HG03095 (cell line): ENCODE measurements around the gene GABRA4.
A peak's percentile ranks its signal among the peaks of the same experiment; 100 is the strongest.

ENCODE experiments used
- ATAC-seq: cut with Tn5 transposase; IDR thresholded peaks from one replicate; pipeline ENCODE4 v1.9.1; 2021; ENCODE audit warnings: moderate library complexity; ENCODE audit not compliant: unreplicated experiment

GABRA4 gene

DNA sequence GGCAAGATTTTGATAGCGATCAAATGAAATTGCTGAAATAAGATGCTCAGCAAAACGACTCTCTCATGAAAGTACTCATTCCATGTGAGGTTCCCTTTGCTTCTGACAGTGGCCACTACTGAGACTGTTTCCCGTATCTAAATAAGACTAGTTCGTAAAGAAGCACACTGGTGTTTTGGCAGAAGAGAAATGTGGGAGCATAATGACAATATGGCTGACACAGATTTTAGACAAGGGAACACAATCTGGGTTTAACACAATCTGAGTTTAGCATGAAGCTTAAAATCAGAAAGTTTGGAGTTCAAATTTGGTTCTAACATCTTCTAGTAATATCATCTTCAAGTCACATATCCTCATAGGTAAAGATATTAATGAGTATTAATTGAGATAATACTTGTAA is 13.7 kb downstream of the GABRA4 start:
- no peak for ATAC-seq

DNA sequence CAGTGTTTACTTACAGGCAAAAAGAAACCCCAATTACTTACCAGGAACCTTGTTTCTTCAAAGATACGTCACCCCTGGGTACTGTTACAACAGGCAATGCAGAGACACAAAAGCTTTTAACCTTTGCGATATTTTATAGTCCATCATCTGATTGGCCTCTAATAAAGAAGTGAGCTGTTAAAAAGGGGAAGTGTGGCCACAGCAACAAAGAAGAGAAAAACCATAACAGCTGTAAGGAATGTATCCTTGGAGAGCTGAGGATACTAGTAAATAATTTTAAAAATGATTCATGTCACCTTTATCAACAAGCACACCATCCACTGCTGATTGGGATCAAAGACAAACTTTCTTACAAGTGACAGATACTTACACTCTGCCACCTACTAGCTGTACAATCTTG is 14.1 kb downstream of the GABRA4 start:
- no peak for ATAC-seq

DNA sequence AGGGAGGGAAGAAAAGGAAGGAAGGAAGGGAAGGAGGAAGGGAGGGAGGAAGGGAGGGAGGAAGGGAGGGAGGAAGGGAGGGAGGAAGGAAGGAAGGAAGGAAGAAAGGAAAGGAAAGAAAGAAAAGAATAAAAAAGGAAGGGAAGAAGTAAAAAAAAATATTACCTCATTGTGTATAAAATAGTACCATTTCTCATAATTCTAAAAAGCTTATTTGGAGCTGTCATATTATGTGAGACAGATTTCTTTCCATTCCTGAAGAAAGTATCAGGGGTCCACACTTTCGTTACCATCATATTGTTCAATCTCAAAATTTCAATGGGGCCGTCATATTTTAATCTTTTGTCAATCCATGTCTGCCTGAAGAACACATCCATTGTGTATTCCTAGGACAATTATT is 16.1 kb downstream of the GABRA4 start:
- no peak for ATAC-seq

DNA sequence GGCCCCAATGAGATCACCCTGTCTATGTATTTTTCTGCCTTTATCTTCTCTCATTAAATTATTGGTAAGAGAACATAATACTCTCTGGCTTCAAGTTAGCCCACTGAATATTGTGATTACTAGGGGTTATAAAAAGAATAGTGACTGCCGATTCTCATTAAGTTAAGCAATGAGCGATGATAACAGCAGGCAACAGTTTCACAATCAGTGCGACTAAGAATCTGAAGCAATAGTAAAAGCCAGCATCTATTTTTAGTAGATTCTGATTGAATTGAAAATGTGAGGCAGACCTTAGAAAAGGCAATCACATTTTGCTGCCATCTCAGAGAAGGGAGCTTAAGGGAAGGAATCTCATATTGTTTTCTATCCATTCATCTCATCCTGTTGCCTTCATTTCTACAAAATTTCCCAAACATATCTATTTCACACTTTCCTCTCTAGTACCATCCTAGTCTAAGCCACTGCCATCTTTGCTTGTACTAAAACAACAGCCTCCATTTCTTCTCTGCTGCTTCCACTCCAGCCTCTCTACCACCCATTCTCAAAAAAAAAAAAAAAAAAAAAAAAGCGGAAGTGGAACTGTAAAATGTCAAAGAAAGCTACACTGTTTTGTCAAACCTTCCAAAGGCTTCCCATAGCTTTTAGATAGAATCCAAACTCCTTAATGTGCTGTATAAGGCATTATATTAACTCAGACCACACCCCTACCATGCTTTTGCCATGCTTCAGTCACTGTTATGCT is 17.4 kb downstream of the GABRA4 start:
- ATAC-seq: peak; percentile 69

DNA sequence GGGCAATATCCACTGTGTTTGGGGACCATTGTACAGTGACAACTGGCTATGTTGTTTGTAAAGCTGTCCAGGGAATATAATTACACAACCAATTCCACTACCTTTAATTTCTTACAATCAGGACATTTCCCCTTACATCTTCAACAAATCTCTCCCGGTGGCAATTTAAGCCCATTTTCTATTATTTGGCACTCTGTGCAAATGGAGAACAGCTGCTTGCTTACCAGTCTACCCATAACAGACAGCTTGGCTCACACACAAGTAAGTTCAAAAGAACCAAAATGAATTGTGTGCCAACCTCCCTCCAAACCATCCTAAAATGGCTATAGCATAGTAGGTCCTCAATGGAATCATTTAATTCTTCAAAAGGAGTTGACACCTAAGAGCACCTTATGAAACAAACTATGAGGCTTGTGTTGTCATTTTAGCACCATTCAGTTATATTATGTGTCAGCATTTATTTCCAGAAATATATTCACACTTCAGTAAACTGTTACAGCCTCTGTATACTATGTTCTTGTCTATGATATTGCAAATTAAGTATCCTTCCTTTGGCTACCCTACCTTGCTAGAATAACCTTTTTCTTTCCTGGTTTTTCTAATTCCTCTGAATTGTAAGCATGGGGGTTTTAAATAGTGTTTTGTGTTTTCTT is 18.4 kb downstream of the GABRA4 start:
- no peak for ATAC-seq

DNA sequence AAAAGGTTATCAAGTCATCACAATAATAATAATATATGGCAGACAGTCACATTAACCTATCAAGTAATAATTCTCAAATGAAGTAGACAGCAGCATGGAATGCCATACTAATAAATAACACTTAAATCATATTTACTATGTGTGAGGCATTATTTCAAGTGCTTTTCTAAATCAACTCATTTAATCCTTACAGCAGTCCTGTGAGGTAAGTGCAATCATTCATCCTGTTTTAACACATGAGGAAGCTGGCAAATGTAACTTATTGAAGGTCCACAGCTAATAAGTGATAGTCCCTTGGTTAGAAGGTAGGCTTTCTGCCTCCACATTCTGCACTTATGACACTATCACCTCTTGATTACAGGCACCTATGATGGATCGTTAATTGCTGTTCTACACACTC is 24.5 kb downstream of the GABRA4 start:
- ATAC-seq: no peak

DNA sequence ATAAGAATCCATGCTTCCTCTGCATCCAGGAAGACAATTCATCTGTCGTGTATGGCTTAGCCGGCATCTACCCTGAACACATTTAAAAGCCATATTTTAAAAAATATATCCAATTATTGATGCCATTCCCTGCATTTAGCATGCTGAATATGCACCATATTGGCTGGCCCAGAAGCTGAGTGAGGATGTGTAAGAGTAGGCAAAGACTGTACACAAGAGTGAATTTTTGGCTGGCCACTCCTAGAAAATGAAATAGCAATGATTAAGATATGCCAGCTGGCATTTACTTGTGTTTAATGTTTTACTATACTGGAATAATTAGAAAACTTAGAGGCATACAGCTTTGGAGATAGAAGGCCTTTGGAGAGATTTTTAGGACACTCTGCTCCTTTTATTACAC is 25.8 kb downstream of the GABRA4 start:
- no peak for ATAC-seq

DNA sequence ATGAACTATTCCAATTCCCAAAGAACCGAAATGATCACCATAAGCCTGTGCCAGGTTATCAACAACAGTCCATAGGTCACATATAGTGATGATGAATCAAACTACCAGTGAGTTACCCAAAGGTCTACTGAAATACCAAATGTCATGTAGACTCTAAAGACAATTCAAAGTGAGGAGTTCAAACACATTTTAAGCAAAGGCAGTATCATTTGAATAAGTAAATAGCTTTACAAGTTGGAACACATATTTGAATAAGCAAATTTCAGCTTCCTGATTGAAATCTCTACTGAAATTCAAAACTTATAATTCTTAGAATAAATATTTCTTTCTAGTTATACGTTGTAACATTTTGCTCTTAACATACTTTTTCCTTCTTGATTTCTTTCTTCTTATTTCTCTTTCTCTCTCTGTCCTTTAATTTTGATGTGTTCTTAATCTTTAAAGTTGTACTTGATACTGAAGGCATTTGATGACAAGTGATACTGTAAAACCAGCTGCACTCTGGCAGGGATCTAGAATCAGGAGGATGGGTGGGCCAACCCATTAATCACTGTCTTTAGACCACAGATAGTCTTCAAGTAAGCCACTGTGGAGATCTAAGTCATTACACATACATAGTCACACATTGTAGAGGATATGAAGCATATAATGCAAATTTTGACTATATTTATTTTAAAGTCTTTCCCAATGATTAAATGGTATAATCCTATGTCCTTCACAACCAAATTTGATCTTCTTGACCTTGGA is 34.5 kb downstream of the GABRA4 start:
- ATAC-seq: no peak

DNA sequence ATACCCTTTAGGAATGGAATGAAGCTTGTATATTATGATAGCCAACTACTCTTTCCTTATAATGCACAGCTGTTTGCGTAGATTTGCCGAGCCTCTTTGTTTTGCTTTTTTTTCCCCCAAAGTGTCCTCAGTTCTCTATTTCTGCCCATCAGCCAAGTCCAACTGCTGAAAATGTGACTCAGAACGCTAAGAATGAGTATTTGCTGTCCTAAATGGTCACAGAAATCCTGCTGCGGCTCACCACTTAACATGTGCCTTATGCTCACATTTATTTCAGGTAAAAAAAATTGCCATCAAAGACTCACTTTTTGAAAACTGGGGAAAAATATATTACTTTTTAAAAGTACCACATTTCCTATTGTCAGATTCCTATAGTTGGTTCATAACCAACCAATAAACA is 36.9 kb downstream of the GABRA4 start:
- no peak for ATAC-seq

DNA sequence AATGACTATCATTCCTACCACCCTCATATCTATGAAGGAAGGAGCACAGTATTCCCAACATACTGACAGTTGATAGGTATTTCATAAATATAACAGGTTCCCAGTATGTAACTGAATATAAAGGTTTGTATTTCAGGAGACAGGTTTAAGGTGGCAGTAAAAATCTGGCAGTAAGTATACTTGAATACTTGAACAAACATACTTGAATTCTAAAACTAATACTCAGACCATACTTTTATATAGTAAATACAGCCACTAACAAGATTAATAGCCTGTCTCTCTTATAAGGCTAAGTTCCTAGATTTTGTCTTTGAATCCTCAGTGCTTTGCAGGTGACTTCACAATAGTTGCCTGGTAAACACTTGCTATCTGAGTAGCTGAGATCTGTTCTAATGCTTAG is 37.8 kb downstream of the GABRA4 start:
- ATAC-seq: no peak

DNA sequence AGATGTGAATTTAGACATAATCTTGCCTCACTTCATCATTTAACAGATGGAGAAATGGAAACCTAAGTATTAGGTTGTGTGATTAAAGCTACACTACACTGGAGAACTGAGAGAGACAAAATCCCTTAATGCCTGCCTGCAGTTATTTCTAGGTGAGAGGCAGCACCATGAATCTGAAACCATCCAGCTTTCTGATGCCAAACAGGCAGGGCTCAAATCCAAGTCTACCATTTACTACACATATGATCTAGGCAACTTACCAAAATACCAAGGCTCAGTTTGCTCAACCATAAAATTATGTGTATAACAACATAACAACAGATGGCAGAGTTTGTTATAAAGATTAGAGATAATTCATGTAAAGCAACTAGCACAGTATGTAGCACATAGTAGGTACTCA is 38.7 kb downstream of the GABRA4 start:
- ATAC-seq: no peak

DNA sequence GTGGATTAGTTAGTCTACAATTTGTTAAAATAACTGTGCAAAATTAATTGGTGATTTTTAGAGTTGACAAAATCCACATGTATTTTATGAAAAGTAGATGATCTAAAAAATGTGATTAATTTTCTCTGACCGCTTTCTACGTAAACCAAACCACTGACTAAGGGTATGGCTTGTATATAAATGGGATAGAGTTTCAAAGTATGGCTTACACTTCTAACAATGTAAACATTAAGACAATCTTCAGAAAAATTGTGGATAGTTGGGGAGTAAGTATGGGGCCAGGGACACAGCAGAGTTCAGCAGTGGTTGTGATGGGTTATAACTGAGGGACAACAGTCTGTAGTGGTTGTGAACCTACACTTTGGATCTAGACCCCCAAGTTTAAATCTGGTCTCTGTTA is 39.8 kb downstream of the GABRA4 start:
- ATAC-seq: no peak

DNA sequence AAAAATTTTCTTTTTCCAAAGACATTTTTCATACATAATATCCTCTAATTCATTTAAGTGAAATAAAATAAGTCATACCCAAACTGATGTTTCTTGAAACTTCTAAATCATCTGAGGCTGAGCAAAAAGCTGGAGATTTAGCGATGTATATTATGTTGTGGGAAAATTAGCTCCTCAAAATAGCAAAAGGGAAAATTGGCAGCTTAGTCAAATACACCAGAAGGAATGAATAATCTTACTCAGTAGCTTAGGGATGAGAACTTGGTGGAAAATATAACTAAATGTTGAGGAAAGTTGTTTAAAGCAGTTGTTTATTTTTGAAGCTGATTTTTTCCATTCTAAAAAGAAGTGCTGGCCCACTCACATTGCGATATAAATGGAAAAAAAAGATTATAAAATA is 40.9 kb downstream of the GABRA4 start:
- no peak for ATAC-seq

DNA sequence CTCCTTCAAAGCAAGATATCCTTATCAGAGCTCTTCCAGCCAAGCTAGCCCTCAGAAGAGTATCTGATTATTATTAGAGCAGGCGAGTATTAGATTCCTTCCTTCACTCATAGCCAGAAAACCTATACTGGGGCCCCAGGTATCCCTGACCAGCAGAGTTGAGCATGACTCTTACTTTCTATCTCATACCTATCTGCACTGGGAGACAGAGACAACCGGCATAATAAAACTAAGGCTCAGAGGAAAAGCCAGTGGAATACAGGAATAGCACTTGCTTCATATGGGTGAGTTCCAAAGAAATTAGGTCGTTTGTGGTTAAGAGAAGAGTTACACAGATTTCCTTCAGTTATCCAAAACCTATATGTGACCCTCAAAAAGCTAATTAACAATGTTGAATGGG is 42.6 kb downstream of the GABRA4 start:
- no peak for ATAC-seq

DNA sequence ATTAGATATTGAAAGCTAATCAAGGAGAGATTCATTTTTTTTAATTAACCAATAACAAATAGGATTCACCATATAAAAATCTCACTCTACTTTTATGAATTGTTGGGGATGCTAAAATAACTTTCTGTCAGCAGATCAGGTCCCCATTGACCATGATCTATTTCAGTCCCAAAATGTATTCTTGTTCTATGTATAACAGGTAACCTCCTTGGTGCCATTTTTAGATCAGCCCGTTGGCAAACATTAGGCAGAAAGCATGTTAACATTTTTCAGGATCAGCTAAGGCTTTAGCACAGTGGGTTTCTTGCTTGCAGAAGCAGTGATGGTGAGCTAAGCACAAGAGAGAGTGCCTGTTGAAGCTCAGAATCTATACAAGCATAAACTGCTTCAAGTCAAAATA is 43.6 kb downstream of the GABRA4 start:
- no peak for ATAC-seq

DNA sequence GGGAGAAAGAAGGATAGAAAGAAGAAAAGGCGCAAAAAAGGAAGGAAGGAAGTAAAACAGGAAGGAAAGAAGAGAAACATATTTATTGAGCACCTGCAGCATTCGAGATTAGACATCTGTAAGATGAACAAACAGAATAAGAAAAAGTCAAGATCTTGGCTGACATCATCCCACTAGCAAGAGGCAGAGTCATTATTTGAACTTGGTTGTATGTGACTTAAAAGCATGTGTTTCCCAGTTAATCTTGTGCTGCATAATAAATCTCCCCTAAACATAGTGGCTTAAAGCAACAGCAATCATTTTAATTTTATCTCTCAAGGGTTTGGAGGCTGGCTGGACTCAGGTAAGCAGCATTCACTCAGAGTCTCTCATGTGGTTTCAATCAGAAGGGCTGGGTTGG is 45.8 kb downstream of the GABRA4 start:
- no peak for ATAC-seq

DNA sequence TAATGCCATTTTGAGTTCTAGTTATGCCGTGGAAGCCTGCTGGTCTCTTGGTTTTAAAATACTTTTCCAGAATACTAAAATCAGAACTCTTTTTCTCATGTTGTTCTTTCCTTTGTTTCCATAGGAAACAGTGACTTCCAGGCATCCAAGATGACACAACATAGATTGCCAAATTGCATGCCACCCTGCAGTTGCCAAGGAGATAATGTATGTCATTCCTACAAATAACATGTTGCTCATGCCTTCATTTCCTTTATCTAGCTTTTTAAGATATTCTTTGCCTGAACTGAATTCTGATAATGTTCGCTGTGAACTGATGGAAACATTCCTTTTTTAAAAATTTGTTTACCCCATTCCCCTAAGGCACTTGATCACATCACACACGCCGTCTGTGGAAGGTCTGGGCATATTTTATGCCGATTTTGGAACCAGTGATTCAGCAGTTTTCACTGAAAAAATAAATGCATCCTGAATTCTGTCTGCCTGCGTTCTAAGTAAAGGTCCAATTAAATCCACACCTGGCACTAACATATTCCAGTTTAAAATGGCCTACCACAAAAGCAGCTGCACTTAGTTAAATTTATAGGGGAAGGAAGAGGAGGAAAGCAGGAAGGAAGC is 46.4 kb downstream of the GABRA4 start:
- no peak for ATAC-seq

DNA sequence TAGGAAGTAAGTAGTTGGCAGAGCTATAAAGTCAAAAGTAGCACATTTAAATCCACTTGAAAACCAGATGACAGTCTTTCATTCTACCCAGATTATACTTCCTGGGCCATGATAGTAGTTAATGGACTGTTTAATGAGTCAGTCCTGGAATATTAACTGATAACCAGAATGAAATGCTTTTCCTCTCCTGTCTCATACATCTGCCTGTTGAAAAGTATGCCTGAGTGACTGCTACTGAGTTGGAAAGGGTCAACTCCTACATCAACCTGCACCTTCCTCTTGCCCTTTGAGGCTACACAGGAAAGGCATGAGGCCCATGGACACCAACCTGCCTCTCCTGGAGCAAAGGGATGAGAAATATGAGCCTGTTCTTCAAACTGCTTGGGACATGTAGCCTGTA is 48.3 kb downstream of the GABRA4 start:
- ATAC-seq: no peak

DNA sequence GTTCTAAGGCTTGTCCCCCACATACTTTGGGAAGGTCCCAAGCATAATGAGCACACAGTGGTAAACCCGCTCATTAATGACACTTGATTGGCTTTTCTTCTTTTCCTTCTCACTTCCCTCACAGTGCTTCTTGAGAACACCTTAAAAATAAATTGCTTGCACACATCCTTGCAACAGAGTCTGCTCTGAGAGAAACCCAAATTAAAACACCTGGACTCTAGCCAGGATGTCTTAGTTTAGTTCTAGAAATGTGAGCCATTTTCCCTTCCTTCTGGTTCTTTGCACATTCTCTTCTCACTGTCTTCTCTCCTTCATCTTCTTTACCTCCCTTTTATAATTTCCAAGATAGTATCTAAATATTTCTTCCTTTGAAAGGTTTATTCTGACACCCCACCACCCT is 49.0 kb downstream of the GABRA4 start:
- ATAC-seq: no peak

DNA sequence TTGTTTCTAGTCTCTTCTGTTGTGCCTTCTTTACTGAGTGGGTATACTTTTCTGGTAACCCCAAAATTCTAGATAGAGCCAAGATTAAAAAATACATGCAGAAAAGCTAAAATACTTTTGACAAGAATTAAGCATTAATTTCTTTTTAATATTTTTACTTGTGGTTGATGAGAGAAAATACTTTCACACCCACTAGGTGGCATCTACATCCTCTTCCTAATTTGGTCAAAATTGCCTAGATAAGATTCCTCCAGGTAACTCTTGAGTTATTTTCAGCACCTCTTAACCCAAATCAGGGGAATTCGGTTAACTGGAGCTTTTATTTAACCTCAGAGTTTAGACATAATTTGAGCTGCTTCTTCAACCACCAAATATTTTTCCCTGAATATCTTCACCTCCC is 55.9 kb downstream of the GABRA4 start:
- no peak for ATAC-seq

DNA sequence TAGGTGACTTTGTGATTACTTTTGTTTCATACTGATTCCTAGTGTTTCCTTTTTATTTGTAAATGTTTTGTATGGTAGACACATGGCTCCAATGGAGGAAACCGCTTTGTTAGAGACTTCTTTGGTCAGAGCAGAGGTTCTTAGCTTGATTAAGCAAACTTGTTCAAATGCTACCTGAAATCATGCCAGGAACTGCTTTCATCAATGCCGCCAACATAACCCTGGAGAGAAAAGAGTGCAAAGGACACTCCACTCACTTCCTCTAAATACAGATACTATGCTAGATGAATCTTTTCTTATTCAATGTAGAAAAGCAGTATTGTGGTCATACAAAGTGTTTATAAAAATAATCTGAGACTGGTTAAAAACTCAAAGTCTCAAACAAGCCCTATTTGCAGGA is 58.7 kb downstream of the GABRA4 start:
- ATAC-seq: no peak

DNA sequence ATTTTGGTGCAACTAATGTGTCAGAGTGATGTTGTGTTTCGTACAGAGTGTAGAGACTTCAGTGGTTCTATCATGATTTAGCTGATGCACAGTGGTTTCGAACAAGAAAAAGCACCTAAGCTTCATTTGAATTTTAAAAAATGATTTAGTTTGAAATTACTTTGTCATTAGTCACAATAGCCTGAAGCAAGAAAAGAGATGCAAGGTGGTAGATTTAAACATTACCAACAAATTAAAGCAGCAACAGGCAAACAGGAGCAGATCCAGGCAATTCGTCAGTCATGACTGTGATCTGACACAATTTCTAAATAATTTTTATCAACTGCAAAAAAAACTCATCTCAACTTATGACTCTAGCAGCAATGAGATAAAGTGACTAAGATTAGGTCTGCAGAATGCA is 59.7 kb downstream of the GABRA4 start:
- no peak for ATAC-seq
